ENCODE data around the gene RTN4R. TPM values are rescaled to one million over a fixed set of nuclear protein-coding genes. Genes with fewer than 3 reads are reported as not detected.

Gene RTN4R
- total and polyA plus RNA-seq, 8 donors, result 3.7 to 10.9 (median 6.8) TPM

GRCh38 chr22:20220629-20221026 is 47.5 kb downstream of the RTN4R start:
- H3K4me1 ChIP-seq, result peaks cover 0 to 4% of the 10 kb centered on the region in 2 donors
- H3K9me3 ChIP-seq, result peaks cover 0 to 5% of the 10 kb centered on the region in 2 donors
- no peak overlapping the region for H3K4me3 ChIP-seq
- intact Hi-C loops (cut with DNase I), result no loop called here
- DNase-seq, result no peak
- no peak for ATAC-seq
- H3K27ac ChIP-seq, result no peak overlapping the region
- no peaks in the 10 kb centered on the region for H3K27me3 ChIP-seq
- H3K36me3 ChIP-seq, result no peaks in the 10 kb centered on the region
- no peak for TF ChIP-seq CTCF (IDR thresholded peaks at IDR 0.05)

- Histone ChIP-seq H3K27me3 (no peaks in the 10 kb centered on the region), H3K4me1 (peaks cover 0 to 4% of the 10 kb centered on the region in 2 donors), H3K36me3 (no peaks in the 10 kb centered on the region), H3K27ac (no peak overlapping the region), H3K4me3 (no peak overlapping the region), H3K9me3 (peaks cover 0 to 5% of the 10 kb centered on the region in 2 donors)
- no peak for ATAC-seq
- intact Hi-C loops (cut with DNase I), result no loop called here
- TF ChIP-seq CTCF (IDR thresholded peaks at IDR 0.05), result no peak
- no peak for DNase-seq
Observed at GRCh38 chr22:20219667-20220628, 48.2 kb downstream of the RTN4R start.

GRCh38 chr22:20218987-20219386 is 49.1 kb downstream of the RTN4R start:
- intact Hi-C loops (cut with DNase I), result no loop called here
- ATAC-seq (no peak), DNase-seq (no peak)
- no peaks in the 10 kb centered on the region for H3K27me3 ChIP-seq
- H3K4me1 ChIP-seq, result peaks cover 0 to 4% of the 10 kb centered on the region in 2 donors
- no peak overlapping the region for H3K4me3 ChIP-seq
- peaks cover 0 to 5% of the 10 kb centered on the region in 2 donors for H3K9me3 ChIP-seq
- no peaks in the 10 kb centered on the region for H3K36me3 ChIP-seq
- no peak for TF ChIP-seq CTCF (IDR thresholded peaks at IDR 0.05)
- no peak overlapping the region for H3K27ac ChIP-seq

- ATAC-seq (peak; percentile 14), DNase-seq (no peak)
- peaks cover 0 to 5% of the 10 kb centered on the region in 2 donors for H3K9me3 ChIP-seq
- intact Hi-C loops (cut with DNase I), result no loop called here
- no peaks in the 10 kb centered on the region for H3K27me3 ChIP-seq
- peaks cover 0 to 4% of the 10 kb centered on the region in 2 donors for H3K4me1 ChIP-seq
- H3K36me3 ChIP-seq, result no peaks in the 10 kb centered on the region
- H3K4me3 ChIP-seq, result no peak overlapping the region
- no peak for TF ChIP-seq CTCF (IDR thresholded peaks at IDR 0.05)
- H3K27ac ChIP-seq, result no peak overlapping the region
Observed at GRCh38 chr22:20218326-20218872, 49.7 kb downstream of the RTN4R start.

GRCh38 chr22:20217563-20217962 is 50.6 kb downstream of the RTN4R start:
- no peak overlapping the region for H3K27ac ChIP-seq
- intact Hi-C loops (cut with DNase I), result no loop called here
- H3K4me1 ChIP-seq, result peaks cover 0 to 4% of the 10 kb centered on the region in 2 donors
- H3K27me3 ChIP-seq, result no peaks in the 10 kb centered on the region
- no peaks in the 10 kb centered on the region for H3K36me3 ChIP-seq
- no peak overlapping the region for H3K4me3 ChIP-seq
- peaks cover 0 to 5% of the 10 kb centered on the region in 2 donors for H3K9me3 ChIP-seq
- no peak for TF ChIP-seq CTCF (IDR thresholded peaks at IDR 0.05)
- ATAC-seq, result no peak
- no peak for DNase-seq

All from left lung (tissue), 10 donors.